Measurements from ENCODE around the gene TMSB10. TPM values are rescaled to one million over a fixed set of nuclear protein-coding genes. Genes with fewer than 3 reads are reported as not detected.

The TMSB10 gene
- total and polyA plus RNA-seq, 2 experiments from 2014 or later, result 2,879 to 2,904 TPM

GRCh38 chr2:84904151-84904550 is 1.3 kb upstream of the TMSB10 start:
- Histone ChIP-seq H3K79me2 (peaks cover 18% of the 10 kb centered on the region), H3K9me3 (ENCODE audit: low read depth) (no peaks in the 10 kb centered on the region), H3K36me3 (replicated peaks; ENCODE audit: insufficient read depth, low read depth) (no peaks in the 10 kb centered on the region), H3K4me3 (no peak overlapping the region), H3K9me2 (replicated peaks; ENCODE audit: insufficient read depth) (no peaks in the 10 kb centered on the region), H3K27me3 (no peaks in the 10 kb centered on the region), H3K27ac (peak overlapping the region; percentile 99), H4K20me1 (ENCODE audit: insufficient read depth, poor library complexity, severe bottlenecking) (no peaks in the 10 kb centered on the region), H3K4me2 (peak overlapping the region; percentile 86), H3K4me1 (ENCODE audit: insufficient read depth) (no peaks in the 10 kb centered on the region), H2AFZ (no peak overlapping the region)
- TF ChIP-seq EZH2phosphoT487 (IDR thresholded peaks at IDR 0.05; ENCODE audit: low read depth, severe bottlenecking, unreplicated experiment) (no peak), EZH2 (IDR thresholded peaks at IDR 0.05; ENCODE audit: borderline replicate concordance) (no peak), CTCF (IDR thresholded peaks at IDR 0.05; ENCODE audit: poor library complexity) (no peak)
- 80% methylated on average over 9 of the region's 9 CpGs for WGBS (ENCODE audit: low lambda C conversion rate, missing lambda C conversion rate)
- DNase-seq (ENCODE audit: low spot score), result no peak

- peak overlapping the region; percentile 98 for H2AFZ ChIP-seq
- no peaks in the 10 kb centered on the region for H3K9me3 ChIP-seq (ENCODE audit: low read depth)
- peak overlapping the region; percentile 98 for H3K4me3 ChIP-seq
- no peak for TF ChIP-seq EZH2 (IDR thresholded peaks at IDR 0.05; ENCODE audit: borderline replicate concordance)
- no peak for TF ChIP-seq EZH2phosphoT487 (IDR thresholded peaks at IDR 0.05; ENCODE audit: low read depth, severe bottlenecking, unreplicated experiment)
- TF ChIP-seq CTCF (IDR thresholded peaks at IDR 0.05; ENCODE audit: poor library complexity), result no peak
- peak; percentile 76 for DNase-seq (ENCODE audit: low spot score)
- no peaks in the 10 kb centered on the region for H3K9me2 ChIP-seq (replicated peaks; ENCODE audit: insufficient read depth)
- under 1% methylated on average over 14 of the region's 21 CpGs for WGBS (ENCODE audit: low lambda C conversion rate, missing lambda C conversion rate)
- H3K79me2 ChIP-seq, result peaks cover 18% of the 10 kb centered on the region
- no peaks in the 10 kb centered on the region for H4K20me1 ChIP-seq (ENCODE audit: insufficient read depth, poor library complexity, severe bottlenecking)
- no peaks in the 10 kb centered on the region for H3K36me3 ChIP-seq (replicated peaks; ENCODE audit: insufficient read depth, low read depth)
- no peaks in the 10 kb centered on the region for H3K27me3 ChIP-seq
- no peaks in the 10 kb centered on the region for H3K4me1 ChIP-seq (ENCODE audit: insufficient read depth)
- peak overlapping the region; percentile 86 for H3K4me2 ChIP-seq
- H3K27ac ChIP-seq, result peak overlapping the region; percentile 99
Observed at GRCh38 chr2:84904717-84905174, 710 bp upstream of the TMSB10 start.

- peak overlapping the region; percentile 13 for H2AFZ ChIP-seq
- H3K36me3 ChIP-seq (replicated peaks; ENCODE audit: insufficient read depth, low read depth), result no peaks in the 10 kb centered on the region
- peak; percentile 47 for DNase-seq (ENCODE audit: low spot score)
- peaks cover 18% of the 10 kb centered on the region for H3K79me2 ChIP-seq
- no peak for TF ChIP-seq CTCF (IDR thresholded peaks at IDR 0.05; ENCODE audit: poor library complexity)
- no peak for TF ChIP-seq EZH2 (IDR thresholded peaks at IDR 0.05; ENCODE audit: borderline replicate concordance)
- no peak for TF ChIP-seq EZH2phosphoT487 (IDR thresholded peaks at IDR 0.05; ENCODE audit: low read depth, severe bottlenecking, unreplicated experiment)
- peak overlapping the region; percentile 99 for H3K4me3 ChIP-seq
- H3K9me2 ChIP-seq (replicated peaks; ENCODE audit: insufficient read depth), result no peaks in the 10 kb centered on the region
- H3K27ac ChIP-seq, result peak overlapping the region; percentile 99
- no peaks in the 10 kb centered on the region for H3K27me3 ChIP-seq
- WGBS (ENCODE audit: low lambda C conversion rate, missing lambda C conversion rate), result 1% methylated on average over 35 of the region's 38 CpGs
- H3K4me1 ChIP-seq (ENCODE audit: insufficient read depth), result no peaks in the 10 kb centered on the region
- no peaks in the 10 kb centered on the region for H3K9me3 ChIP-seq (ENCODE audit: low read depth)
- no peaks in the 10 kb centered on the region for H4K20me1 ChIP-seq (ENCODE audit: insufficient read depth, poor library complexity, severe bottlenecking)
- H3K4me2 ChIP-seq, result peak overlapping the region; percentile 86
Observed at GRCh38 chr2:84906108-84906899, 848 bp downstream of the TMSB10 start.
